K562 treated with DMSO at 1 percent for 4 hours (cell line): ENCODE data around the gene ARL2BP. TPM values are rescaled to one million over a fixed set of nuclear protein-coding genes. Genes with fewer than 3 reads are reported as not detected.

ENCODE experiments used
- total RNA-seq: library from RNA; unstranded; fragments of 300-600 nt; gene quantifications from 2 replicates; pipeline ENCODE4 v1.2.3, GENCODE V29; 2022; ENCODE audit not compliant: insufficient read depth

The ARL2BP gene
- total RNA-seq, result 29.1 and 41.6 TPM in 2 replicates

GRCh38 chr16:57244767-57245471 lies at the start of gene ARL2BP:
TSS of gene ARL2BP (plus strand) at chr16:57245259. CDS start at chr16:57245368, 109 bp downstream.

DNA sequence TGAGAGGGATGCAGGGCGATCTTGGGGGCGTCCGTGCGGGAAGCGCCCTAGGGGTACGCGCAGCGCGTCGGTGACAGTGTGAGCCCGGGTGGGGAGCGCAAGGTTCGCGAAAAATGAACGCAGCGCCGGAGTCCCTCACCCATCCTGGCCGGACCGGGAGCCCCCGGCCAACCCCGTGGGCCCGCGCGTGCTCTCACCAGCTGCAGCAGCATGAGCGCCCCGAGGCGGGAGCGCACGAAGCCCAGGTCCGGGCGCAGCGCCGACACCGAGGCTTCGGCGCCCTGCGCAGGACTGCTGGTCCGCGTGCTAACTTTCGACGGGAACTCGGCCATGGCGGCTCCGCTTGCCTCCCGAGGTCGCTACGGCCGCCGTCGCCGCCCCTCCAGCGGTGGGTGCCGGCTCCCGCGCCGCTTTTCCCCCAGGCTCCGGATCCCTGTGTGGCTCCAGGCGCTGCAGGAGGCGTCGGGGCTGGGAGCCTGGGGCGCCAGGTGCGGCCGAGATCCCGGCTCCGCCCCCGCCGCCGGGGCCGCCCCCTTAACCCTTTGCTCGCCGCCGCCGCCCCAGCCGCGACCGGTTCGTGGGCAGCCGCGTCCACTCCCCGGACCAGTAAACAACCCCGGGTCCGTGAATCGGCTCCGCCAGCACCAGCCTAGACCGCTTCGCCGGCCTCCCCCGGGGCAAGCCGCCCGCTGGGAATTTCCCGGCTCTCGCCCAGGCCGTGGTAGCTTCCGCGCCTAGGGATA lies 39.3 kb downstream of the ARL2BP start, which contains the start of gene PLLP:
Gene PLLP, minus strand, starts transcription at position 464 of the 743 bp plus-strand sequence. Its CDS starts 132 bp downstream, at position 332.

Other genes starting within 250 kb of the ARL2BP start
- 20.9 and 22.7 TPM in 2 replicates for gene CPNE2, start 152.7 kb upstream of the ARL2BP start, total RNA-seq
- 59.2 and 65.6 TPM in 2 replicates for gene PSME3IP1, start 59.2 kb upstream of the ARL2BP start, total RNA-seq
- 17.1 and 21.5 TPM in 2 replicates for gene RSPRY1, start 58.9 kb upstream of the ARL2BP start, total RNA-seq
- gene PLLP, start 39.4 kb downstream of the ARL2BP start, total RNA-seq, result 1.1 and 1.3 TPM in 2 replicates
- gene CCL22, start 113.5 kb downstream of the ARL2BP start, total RNA-seq, result not detected in 2 replicates
- not detected in 2 replicates for gene CX3CL1, start 127.2 kb downstream of the ARL2BP start, total RNA-seq
- gene CCL17, start 159.5 kb downstream of the ARL2BP start, total RNA-seq, result not detected in 2 replicates
- gene CIAPIN1, start 202.1 kb downstream of the ARL2BP start, total RNA-seq, result 47.8 and 49.2 TPM in 2 replicates
- 39.8 and 48.8 TPM in 2 replicates for gene COQ9, start 202.2 kb downstream of the ARL2BP start, total RNA-seq
- gene POLR2C, start 217.4 kb downstream of the ARL2BP start, total RNA-seq, result 102 and 128 TPM in 2 replicates
- 9.8 and 19.7 TPM in 2 replicates for gene DOK4, start 241.2 kb downstream of the ARL2BP start, total RNA-seq